H9 (cell line): ENCODE results near the gene SERPINB4. TPM values are rescaled to one million over a fixed set of nuclear protein-coding genes. Genes with fewer than 3 reads are reported as not detected.

Experiments
- DNase-seq: peaks from one replicate; pipeline ENCODE4 v3.0.0-alpha.2; 2017
- H2AFZ ChIP-seq: one replicate; pipeline ENCODE4 v1.6.1; 2013; ENCODE audit warnings: mild to moderate bottlenecking, low read length, control low read depth, moderate library complexity
- H2AK5ac ChIP-seq: 2 replicates; pipeline ENCODE4 v1.6.1; 2013; ENCODE audit warnings: low read length, control low read depth, mixed read lengths; ENCODE audit not compliant: insufficient read length
- H2BK120ac ChIP-seq: one replicate; pipeline ENCODE4 v1.6.1; 2013; ENCODE audit warnings: low read depth, mild to moderate bottlenecking, low read length, control low read depth, inconsistent platforms; ENCODE audit not compliant: poor library complexity, severe bottlenecking
- H2BK12ac ChIP-seq: 2 replicates; pipeline ENCODE4 v1.6.1; 2013; ENCODE audit warnings: low read length, control low read depth, mixed read lengths, low read depth; ENCODE audit not compliant: insufficient read length
- H2BK15ac ChIP-seq: 2 replicates; pipeline ENCODE4 v1.6.1; 2013; ENCODE audit warnings: low read depth, low read length, control low read depth
- H2BK20ac ChIP-seq: one replicate; pipeline ENCODE4 v1.6.1; 2013; ENCODE audit warnings: low read depth, mild to moderate bottlenecking, low read length, control low read depth, inconsistent platforms; ENCODE audit not compliant: poor library complexity, severe bottlenecking
- H2BK5ac ChIP-seq: 2 replicates; pipeline ENCODE4 v1.6.1; 2013; ENCODE audit warnings: low read length, control low read depth, mixed read lengths; ENCODE audit not compliant: insufficient read length
- H3K14ac ChIP-seq: 2 replicates; pipeline ENCODE4 v1.6.1; 2013; ENCODE audit warnings: low read length, control low read depth; ENCODE audit not compliant: insufficient read depth
- H3K18ac ChIP-seq: 2 replicates; pipeline ENCODE4 v1.6.1; 2013; ENCODE audit warnings: low read depth, mild to moderate bottlenecking, mixed read lengths, low read length, control low read depth; ENCODE audit not compliant: insufficient read length
- H3K23ac ChIP-seq: 2 replicates; pipeline ENCODE4 v1.6.1; 2013; ENCODE audit warnings: low read length, control low read depth, mixed read lengths, low read depth; ENCODE audit not compliant: insufficient read length
- H3K23me2 ChIP-seq: 2 replicates; pipeline ENCODE4 v1.6.1; 2013; ENCODE audit warnings: low read depth, mild to moderate bottlenecking, mixed read lengths, low read length, control low read depth; ENCODE audit not compliant: insufficient read length, poor library complexity, severe bottlenecking
- H3K27ac ChIP-seq: 2 replicates; pipeline ENCODE4 v1.5.1; 2013; ENCODE audit warnings: low read length, control low read depth, mixed read lengths, low read depth; ENCODE audit not compliant: insufficient read length
- H3K27me3 ChIP-seq: 2 replicates; pipeline ENCODE4 v1.6.1; 2013; ENCODE audit warnings: low read length, control low read depth, inconsistent platforms; ENCODE audit not compliant: insufficient read depth
- H3K4ac ChIP-seq: 2 replicates; pipeline ENCODE4 v1.6.1; 2013; ENCODE audit warnings: low read depth, mild to moderate bottlenecking, control low read depth, inconsistent platforms, low read length, moderate library complexity
- H3K4me1 ChIP-seq: 2 replicates; pipeline ENCODE4 v1.6.1; 2013; ENCODE audit warnings: low read length, control low read depth, inconsistent platforms; ENCODE audit not compliant: insufficient read depth
- H3K4me2 ChIP-seq: 2 replicates; pipeline ENCODE4 v1.6.1; 2013; ENCODE audit warnings: low read length, control low read depth, mixed read lengths; ENCODE audit not compliant: insufficient read length, insufficient read depth
- H3K56ac ChIP-seq: 2 replicates; pipeline ENCODE4 v1.6.1; 2013; ENCODE audit warnings: low read depth, mild to moderate bottlenecking, mixed read lengths, low read length, control low read depth; ENCODE audit not compliant: insufficient read length
- H3K79me1 ChIP-seq: 2 replicates; pipeline ENCODE4 v1.6.1; 2013; ENCODE audit warnings: low read depth, mild to moderate bottlenecking, moderate library complexity, low read length, control low read depth, inconsistent platforms; ENCODE audit not compliant: insufficient read depth, poor library complexity, severe bottlenecking
- H3K79me2 ChIP-seq: 2 replicates; pipeline ENCODE4 v1.6.1; 2013; ENCODE audit warnings: low read length, control low read depth, inconsistent platforms; ENCODE audit not compliant: insufficient read depth
- H3K9ac ChIP-seq: 2 replicates; pipeline ENCODE4 v1.6.1; 2013; ENCODE audit warnings: low read length, control low read depth, mixed read lengths; ENCODE audit not compliant: insufficient read length; ENCODE audit errors: extremely low read depth
- H3K9me3 ChIP-seq: one replicate; pipeline ENCODE4 v1.6.1; 2013; ENCODE audit warnings: low read depth, low read length, inconsistent platforms; ENCODE audit not compliant: control insufficient read depth
- H3T11ph ChIP-seq: one replicate; pipeline ENCODE4 v1.6.1; 2013; ENCODE audit warnings: mild to moderate bottlenecking, low read length, control low read depth, inconsistent platforms
- H4K20me1 ChIP-seq: one replicate; pipeline ENCODE4 v1.6.1; 2013; ENCODE audit not compliant: control insufficient read depth, insufficient read length, insufficient read depth
- H4K5ac ChIP-seq: 2 replicates; pipeline ENCODE4 v1.6.1; 2013; ENCODE audit warnings: low read depth, mild to moderate bottlenecking, mixed read lengths, low read length, control low read depth; ENCODE audit not compliant: insufficient read length
- H4K8ac ChIP-seq: replicated peaks from 2 replicates; pipeline ENCODE4 v1.6.1; 2013; ENCODE audit warnings: low read length, control low read depth, mixed read lengths, low read depth; ENCODE audit not compliant: insufficient read length
- H4K91ac ChIP-seq: 2 replicates; pipeline ENCODE4 v1.6.1; 2013; ENCODE audit warnings: low read depth, mild to moderate bottlenecking, moderate library complexity, mixed read lengths, low read length, control low read depth; ENCODE audit not compliant: insufficient read length
- H3K27ac Mint-ChIP-seq, 3 experiments: 2 replicates in 2 of 3; 3 replicates in 1 of 3; pipeline ENCODE4 v1.8.0; 2020 to 2021; ENCODE audit warnings: mixed read lengths in 3 of 3, mild to moderate bottlenecking in 1 of 3, moderate library complexity in 1 of 3
- H3K27me3 Mint-ChIP-seq: 2 replicates; pipeline ENCODE4 v1.8.0; 2021; ENCODE audit warnings: low read depth, mild to moderate bottlenecking, moderate library complexity, mixed read lengths
- H3K36me3 Mint-ChIP-seq, 3 experiments: 2 replicates in 2 of 3; 3 replicates in 1 of 3; pipeline ENCODE4 v1.8.0; 2020 to 2021; ENCODE audit warnings: low read depth in 3 of 3, mixed read lengths in 3 of 3; ENCODE audit not compliant: insufficient read depth in 1 of 3
- H3K4me1 Mint-ChIP-seq, 2 experiments: 2 replicates each; pipeline ENCODE4 v1.8.0; 2020; ENCODE audit warnings: mixed read lengths in 2 of 2
- H3K4me3 Mint-ChIP-seq, 2 experiments: 2 replicates in 1 of 2; 3 replicates in 1 of 2; pipeline ENCODE4 v1.8.0; 2020 to 2021; ENCODE audit warnings: mild to moderate bottlenecking in 2 of 2, mixed read lengths in 2 of 2, moderate library complexity in 1 of 2
- H3K9me3 Mint-ChIP-seq, 2 experiments: 2 replicates in 1 of 2; 3 replicates in 1 of 2; pipeline ENCODE4 v1.8.0; 2020; ENCODE audit warnings: mild to moderate bottlenecking in 2 of 2, mixed read lengths in 2 of 2, moderate library complexity in 1 of 2
- CTCF ChIP-seq: fragments of 200-600 bp; sonication (generic); conservative IDR thresholded peaks from 3 replicates; pipeline ENCODE4 v1.8.0; 2021; ENCODE audit warnings: antibody characterized with exemption, mild to moderate bottlenecking
- WGBS: extraction: QIAGEN DNeasy Blood & Tissue Kit; methylation state at CpG from one replicate; pipeline ENCODE4 v1.1.7; 2013; ENCODE audit warnings: missing lambda C conversion rate, low lambda C conversion rate, mixed read lengths; ENCODE audit not compliant: insufficient read length; ENCODE audit errors: extremely low coverage; 5-methylcytosine and 5-hydroxymethylcytosine counted together
- total RNA-seq: library from RNA; stranded (reverse); gene quantifications from 2 replicates; pipeline ENCODE4 v1.2.1, GENCODE V29; 2021

Gene SERPINB4
- total RNA-seq, 1 experiment from 2014 or later, result 4.1 TPM

- Histone ChIP-seq H3K56ac (no peak overlapping the region), H3K23ac (no peak overlapping the region), H4K8ac (no peak overlapping the region), H3K14ac (no peak overlapping the region), H2AFZ (no peak overlapping the region), H3K18ac (no peak overlapping the region), H4K5ac (no peak overlapping the region), H2BK20ac (no peak overlapping the region), H4K20me1 (no peaks in the 10 kb centered on the region), H2BK15ac (no peak overlapping the region), H3K9ac (no peak overlapping the region), H2BK12ac (no peak overlapping the region), H3K27me3 (no peaks in the 10 kb centered on the region), H3K4me1 (no peaks in the 10 kb centered on the region), H3K23me2 (no peaks in the 10 kb centered on the region), H4K91ac (no peak overlapping the region), H3K79me1 (no peaks in the 10 kb centered on the region), H3T11ph (no peak overlapping the region), H2AK5ac (no peak overlapping the region), H3K4me2 (no peak overlapping the region), H3K79me2 (no peaks in the 10 kb centered on the region), H2BK120ac (no peak overlapping the region), H3K27ac (no peak overlapping the region), H3K4ac (no peak overlapping the region), H2BK5ac (no peak overlapping the region), H3K9me3 (no peaks in the 10 kb centered on the region)
- H3K27me3 Mint-ChIP-seq, result no peaks in the 10 kb centered on the region
- TF ChIP-seq CTCF, result no peak
- 100% methylated on average over 1 of the region's 2 CpGs for WGBS
- H3K4me1 Mint-ChIP-seq, result peaks cover 8 to 12% of the 10 kb centered on the region in 2 experiments
- DNase-seq, result no peak
- H3K4me3 Mint-ChIP-seq, result no peak overlapping the region
- peaks cover 2 to 3% of the 10 kb centered on the region in 2 experiments; a peak in 3 of 5 replicates for H3K9me3 Mint-ChIP-seq
- H3K36me3 Mint-ChIP-seq, result peaks cover 0 to 5% (median 1%) of the 10 kb centered on the region in 3 experiments; a peak in 3 of 7 replicates
- H3K27ac Mint-ChIP-seq, result no peak overlapping the region
Measured at GRCh38 chr18:63617915-63618234, 26.2 kb downstream of the SERPINB4 start.
